SK-N-MC (cell line): Measurements from ENCODE around the gene SLC50A1.
"Not testable (repeated sequence)": the region's sequence is repeated elsewhere in the genome, so short reads cannot be mapped to it uniquely, and the experiment has no call there.

Source experiments
- EZH2 ChIP-seq: fragments of 200-600 bp; sonication (generic); IDR thresholded peaks from one replicate; pipeline ENCODE4 v1.6.1; 2017; ENCODE audit warnings: antibody characterized with exemption
- POLR2AphosphoS5 ChIP-seq: IDR thresholded peaks from 2 replicates; pipeline ENCODE4 v1.6.1; 2012; ENCODE audit warnings: mild to moderate bottlenecking, low read depth, low read length, borderline replicate concordance

DNA sequence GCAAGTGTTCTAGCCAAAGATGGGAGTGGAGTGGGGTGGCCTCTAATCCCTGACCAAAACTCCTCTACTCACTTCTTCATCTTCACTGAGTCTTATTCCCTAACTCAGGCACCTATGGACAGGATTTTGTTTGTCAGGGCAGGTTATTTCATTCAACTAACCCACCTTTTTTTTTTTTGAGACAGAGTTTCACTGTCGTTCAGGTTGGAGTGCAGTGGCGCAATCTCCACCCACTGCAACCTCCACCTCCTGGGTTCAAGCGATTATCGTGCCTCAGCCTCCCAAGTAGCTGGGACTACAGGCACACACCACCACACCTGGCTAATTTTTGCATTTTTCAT is 32.4 kb downstream of the SLC50A1 start:
- 0 out of 2 replicates have a peak, but pooled peaks have one; percentile 8 for TF ChIP-seq POLR2AphosphoS5
- TF ChIP-seq EZH2, result not testable (repeated sequence)
